Measurements from ENCODE around the gene PTGES3. TPM values are rescaled to one million over a fixed set of nuclear protein-coding genes. Genes with fewer than 3 reads are reported as not detected.

Gene PTGES3
- total and polyA plus RNA-seq, 12 donors = 47.3 to 296 (median 94.4) TPM

GRCh38 chr12:56682323-56682722, 5.8 kb downstream of the PTGES3 start:
- no peak overlapping the region for H3K4me3 ChIP-seq
- TF ChIP-seq POLR2A (IDR thresholded peaks at IDR 0.05) (no peak), CTCF (IDR thresholded peaks at IDR 0.05) (no peak)
- no peaks in the 10 kb centered on the region for H3K27me3 ChIP-seq
- no peak overlapping the region for H3K27ac ChIP-seq
- DNase-seq = peak in 2 of 7 donors; percentile 7 to 30
- no peaks in the 10 kb centered on the region for H3K9me3 ChIP-seq (replicated peaks in 1 of 3)
- intact Hi-C loops (cut with DNase I) = no loop called here
- 84 to 94% (median 90%) methylated on average over 6 of the region's 6 CpGs for WGBS, 4 donors
- H3K4me1 ChIP-seq (replicated peaks in 1 of 2) = peaks cover 22 to 80% of the 10 kb centered on the region in 2 donors
- peaks cover 0 to 9% of the 10 kb centered on the region in 2 donors for H3K36me3 ChIP-seq (replicated peaks in 1 of 2)

GRCh38 chr12:56679883-56680575, 8.1 kb downstream of the PTGES3 start:
- 86 to 93% (median 91%) methylated on average over 13 of the region's 13 CpGs for WGBS, 4 donors
- H3K4me1 ChIP-seq (replicated peaks in 1 of 2) = peaks cover 27 to 85% of the 10 kb centered on the region in 2 donors
- peak in 2 of 7 donors; percentile 9 to 44 for DNase-seq

GRCh38 chr12:56678852-56679251, 9.2 kb downstream of the PTGES3 start:
- TF ChIP-seq POLR2A (IDR thresholded peaks at IDR 0.05) (no peak), CTCF (IDR thresholded peaks at IDR 0.05) (no peak)
- no peak overlapping the region for H3K4me3 ChIP-seq
- H3K27ac ChIP-seq = peak overlapping the region in 1 of 5 donors; percentile 15
- intact Hi-C loops (cut with DNase I) = no loop called here
- no peaks in the 10 kb centered on the region for H3K27me3 ChIP-seq
- peak in 2 of 7 donors; percentile 9 to 43 for DNase-seq
- peaks cover 0 to 9% of the 10 kb centered on the region in 2 donors for H3K36me3 ChIP-seq (replicated peaks in 1 of 2)
- 68 to 75% (median 72%) methylated on average over 2 of the region's 2 CpGs for WGBS, 4 donors
- H3K4me1 ChIP-seq (replicated peaks in 1 of 2) = peaks cover 27 to 74% of the 10 kb centered on the region in 2 donors
- H3K9me3 ChIP-seq (replicated peaks in 1 of 3) = no peaks in the 10 kb centered on the region

More at GRCh38 chr12:56679883-56680575, 8.1 kb downstream of the PTGES3 start:
- H3K27ac ChIP-seq = peak overlapping the region in 1 of 5 donors; percentile 22
- TF ChIP-seq POLR2A (IDR thresholded peaks at IDR 0.05) = no peak
- TF ChIP-seq CTCF (IDR thresholded peaks at IDR 0.05) = no peak
- peaks cover 0 to 9% of the 10 kb centered on the region in 2 donors for H3K36me3 ChIP-seq (replicated peaks in 1 of 2)
- H3K9me3 ChIP-seq (replicated peaks in 1 of 3) = no peaks in the 10 kb centered on the region
- intact Hi-C loops (cut with DNase I) = no loop called here
- H3K4me3 ChIP-seq = no peak overlapping the region
- H3K27me3 ChIP-seq = no peaks in the 10 kb centered on the region

GRCh38 chr12:56677680-56678079, 10.4 kb downstream of the PTGES3 start:
- TF ChIP-seq CTCF (IDR thresholded peaks at IDR 0.05) = no peak
- TF ChIP-seq POLR2A (IDR thresholded peaks at IDR 0.05) = no peak
- WGBS, 4 donors = 81 to 97% (median 88%) methylated on average over 1 of the region's 1 CpG
- H3K27me3 ChIP-seq = no peaks in the 10 kb centered on the region
- peaks cover 19 to 69% of the 10 kb centered on the region in 2 donors for H3K4me1 ChIP-seq (replicated peaks in 1 of 2)
- no peak for DNase-seq
- peaks cover 0 to 13% of the 10 kb centered on the region in 2 donors for H3K36me3 ChIP-seq (replicated peaks in 1 of 2)
- no peak overlapping the region for H3K27ac ChIP-seq
- intact Hi-C loops (cut with DNase I) = no loop called here
- H3K4me3 ChIP-seq = no peak overlapping the region
- H3K9me3 ChIP-seq (replicated peaks in 1 of 3) = no peaks in the 10 kb centered on the region
